ENCODE measurements around the gene FZR1. TPM values are rescaled to one million over a fixed set of nuclear protein-coding genes. Genes with fewer than 3 reads are reported as not detected.

The FZR1 gene
- polyA plus RNA-seq, 2 donors: 23.0 to 28.0 TPM

DNA sequence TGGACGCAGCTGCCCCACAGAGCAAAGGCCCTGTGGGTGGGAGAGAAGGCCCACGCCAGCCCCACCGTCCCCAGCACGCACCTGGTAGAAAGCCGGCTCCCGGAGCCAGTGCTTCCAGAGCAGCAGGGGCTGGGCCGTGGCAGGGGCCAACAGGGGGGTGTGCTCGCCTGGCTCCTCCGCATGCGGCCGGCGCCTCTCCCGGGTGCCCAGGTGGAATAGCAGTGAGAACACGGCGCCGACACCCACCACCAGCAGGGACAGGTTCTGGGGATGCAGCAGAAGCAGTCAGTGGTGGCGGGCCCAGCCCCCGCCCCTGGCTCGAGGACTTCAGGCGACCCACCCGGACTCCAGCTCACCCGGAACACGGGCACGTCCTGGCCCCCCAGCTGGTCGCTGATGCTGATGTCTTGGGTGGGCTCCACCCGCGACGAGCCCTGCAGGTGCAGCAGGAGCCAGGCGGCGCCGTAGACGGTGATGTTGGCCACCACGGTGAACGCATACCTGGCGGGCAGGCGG, 41.7 kb downstream of the FZR1 start:
- H3K27ac ChIP-seq (ENCODE audit: low read depth in 2 of 2, low read length in 1 of 2): no peak overlapping the region
- 80 to 81% methylated on average over 36 of the region's 36 CpGs for whole genome bisulfite sequencing, 2 donors
- peaks cover 0 to 23% of the 10 kb centered on the region in 2 donors for H3K36me3 ChIP-seq (ENCODE audit: control insufficient read depth in 2 of 2, insufficient read depth in 2 of 2, low read length in 1 of 2)
- peaks cover 0 to 2% of the 10 kb centered on the region in 2 donors for H3K9me3 ChIP-seq (ENCODE audit: control insufficient read depth in 2 of 2, insufficient read depth in 1 of 2, low read depth in 1 of 2, low read length in 1 of 2)
- H3K27me3 ChIP-seq (ENCODE audit: control insufficient read depth in 1 of 2, insufficient read depth in 2 of 2, low read length in 2 of 2): no peaks in the 10 kb centered on the region
- H3K4me1 ChIP-seq (ENCODE audit: control insufficient read depth in 2 of 2, insufficient read depth in 2 of 2, low read length in 1 of 2): peaks cover 0 to 4% of the 10 kb centered on the region in 2 donors
- H3K4me3 ChIP-seq (ENCODE audit: low read depth in 1 of 2, low read length in 2 of 2): no peak overlapping the region

DNA sequence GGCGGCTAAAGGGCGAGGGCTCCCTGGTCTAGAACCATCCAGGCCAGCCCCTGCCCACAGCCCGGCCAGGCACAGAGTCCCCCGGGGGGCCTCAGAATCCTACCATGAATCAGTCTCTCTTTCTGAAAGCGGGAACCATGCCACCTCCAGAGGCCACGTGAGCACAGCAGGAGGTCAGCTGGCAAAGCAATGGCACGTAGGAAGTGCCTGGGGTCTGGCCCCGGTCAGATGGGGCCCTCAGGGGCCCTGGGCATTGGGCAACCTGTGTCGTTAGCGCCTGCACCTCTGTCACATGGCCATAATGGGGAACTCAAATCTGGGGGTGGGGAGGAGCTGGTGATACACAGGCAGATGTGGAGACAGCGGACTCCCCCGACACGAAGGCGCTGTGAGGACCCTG, 42.5 kb downstream of the FZR1 start:
- Histone ChIP-seq H3K27ac (ENCODE audit: low read depth in 2 of 2, low read length in 1 of 2) (no peak overlapping the region), H3K27me3 (ENCODE audit: control insufficient read depth in 1 of 2, insufficient read depth in 2 of 2, low read length in 2 of 2) (no peaks in the 10 kb centered on the region), H3K9me3 (ENCODE audit: control insufficient read depth in 2 of 2, insufficient read depth in 1 of 2, low read depth in 1 of 2, low read length in 1 of 2) (peaks cover 0 to 2% of the 10 kb centered on the region in 2 donors), H3K4me3 (ENCODE audit: low read depth in 1 of 2, low read length in 2 of 2) (no peak overlapping the region), H3K4me1 (ENCODE audit: control insufficient read depth in 2 of 2, insufficient read depth in 2 of 2, low read length in 1 of 2) (peaks cover 0 to 2% of the 10 kb centered on the region in 2 donors), H3K36me3 (ENCODE audit: control insufficient read depth in 2 of 2, insufficient read depth in 2 of 2, low read length in 1 of 2) (peaks cover 0 to 23% of the 10 kb centered on the region in 2 donors)
- WGBS, 2 donors: 81 to 82% methylated on average over 14 of the region's 14 CpGs

DNA sequence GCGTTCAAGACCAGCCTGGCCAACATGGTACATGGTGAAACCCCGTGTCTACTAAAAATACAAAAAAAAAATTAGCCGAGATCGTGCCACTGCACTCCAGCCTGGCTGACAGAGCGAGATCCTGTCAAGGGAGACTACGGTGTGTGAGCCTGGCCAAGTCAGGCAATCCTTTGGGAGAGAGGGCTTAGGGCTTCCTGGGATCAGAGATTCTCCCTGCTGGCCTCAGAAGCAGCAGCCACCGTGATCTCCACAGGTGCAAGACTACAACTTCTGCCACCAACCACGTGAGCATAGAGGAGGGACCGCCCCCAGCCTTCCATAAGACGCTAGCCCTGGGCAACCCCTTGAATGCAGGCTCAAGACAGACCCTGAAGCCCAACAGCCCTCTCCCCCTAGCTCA, 43.7 kb downstream of the FZR1 start:
- 87% methylated on average over 10 of the region's 10 CpGs for WGBS, 2 donors
- H3K36me3 ChIP-seq (ENCODE audit: control insufficient read depth in 2 of 2, insufficient read depth in 2 of 2, low read length in 1 of 2): peaks cover 0 to 17% of the 10 kb centered on the region in 2 donors
- peaks cover 0 to 2% of the 10 kb centered on the region in 2 donors for H3K9me3 ChIP-seq (ENCODE audit: control insufficient read depth in 2 of 2, insufficient read depth in 1 of 2, low read depth in 1 of 2, low read length in 1 of 2)
- H3K4me1 ChIP-seq (ENCODE audit: control insufficient read depth in 2 of 2, insufficient read depth in 2 of 2, low read length in 1 of 2): peaks cover 0 to 1% of the 10 kb centered on the region in 2 donors
- H3K27me3 ChIP-seq (ENCODE audit: control insufficient read depth in 1 of 2, insufficient read depth in 2 of 2, low read length in 2 of 2): no peaks in the 10 kb centered on the region
- no peak overlapping the region for H3K27ac ChIP-seq (ENCODE audit: low read depth in 2 of 2, low read length in 1 of 2)
- H3K4me3 ChIP-seq (ENCODE audit: low read depth in 1 of 2, low read length in 2 of 2): no peak overlapping the region

DNA sequence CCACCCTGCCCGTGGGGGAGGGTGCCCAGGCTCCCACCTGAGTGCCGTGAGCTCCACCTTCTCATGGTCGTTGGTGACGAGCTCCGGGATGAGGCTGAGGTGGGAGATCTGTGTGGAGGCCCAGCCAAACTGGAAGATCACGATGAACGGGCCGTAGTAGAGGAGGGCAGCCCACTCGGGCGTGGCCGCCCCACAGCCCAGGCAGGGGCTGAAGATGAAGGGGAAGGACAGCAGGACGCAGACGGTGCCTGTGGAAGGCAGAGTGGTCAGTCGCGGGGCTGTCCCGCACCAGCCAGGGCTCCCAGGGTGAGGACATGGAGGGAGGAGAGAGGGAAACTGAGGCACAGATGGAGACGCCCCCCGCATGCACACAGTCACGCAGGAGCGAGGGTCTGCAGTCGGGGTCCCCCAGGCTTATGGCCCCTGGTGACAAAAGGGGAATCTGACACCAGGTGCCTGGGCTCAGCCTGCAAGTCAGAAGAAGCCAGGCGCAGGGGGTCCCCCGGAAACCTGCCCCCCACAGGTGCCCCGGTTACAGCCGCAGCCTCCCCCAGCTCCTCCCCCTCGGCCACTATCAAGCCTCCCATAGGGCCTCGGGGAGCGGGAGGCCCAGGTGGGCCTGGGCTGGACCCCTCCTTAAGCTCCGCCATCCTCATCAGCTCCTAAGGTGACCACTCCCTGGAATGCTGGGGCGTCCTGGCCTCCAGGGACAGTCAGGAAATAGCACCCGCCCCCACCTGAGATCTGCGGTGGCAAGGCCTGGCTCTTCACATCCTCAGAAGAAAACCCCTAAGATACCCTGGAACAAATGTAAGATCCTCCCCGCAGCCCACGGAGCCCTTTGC, 45.1 kb downstream of the FZR1 start:
- H3K27ac ChIP-seq (ENCODE audit: low read depth in 2 of 2, low read length in 1 of 2): no peak overlapping the region

GRCh38 chr19:3551792-3552095, 45.6 kb downstream of the FZR1 start:
- 71 to 83% methylated on average over 9 of the region's 9 CpGs for WGBS, 2 donors
- H3K27ac ChIP-seq (ENCODE audit: low read depth in 2 of 2, low read length in 1 of 2): no peak overlapping the region
- peaks cover 3 to 12% of the 10 kb centered on the region in 2 donors for H3K4me1 ChIP-seq (ENCODE audit: control insufficient read depth in 2 of 2, insufficient read depth in 2 of 2, low read length in 1 of 2)
- H3K4me3 ChIP-seq (ENCODE audit: low read depth in 1 of 2, low read length in 2 of 2): no peak overlapping the region
- H3K27me3 ChIP-seq (ENCODE audit: control insufficient read depth in 1 of 2, insufficient read depth in 2 of 2, low read length in 2 of 2): no peaks in the 10 kb centered on the region
- no peaks in the 10 kb centered on the region for H3K9me3 ChIP-seq (ENCODE audit: control insufficient read depth in 2 of 2, insufficient read depth in 1 of 2, low read depth in 1 of 2, low read length in 1 of 2)
- H3K36me3 ChIP-seq (ENCODE audit: control insufficient read depth in 2 of 2, insufficient read depth in 2 of 2, low read length in 1 of 2): peaks cover 0 to 9% of the 10 kb centered on the region in 2 donors

More for the DNA sequence above, 45.1 kb downstream of the FZR1 start:
- WGBS, 2 donors: 91 to 93% methylated on average over 33 to 34 of the region's 34 CpGs
- H3K9me3 ChIP-seq (ENCODE audit: control insufficient read depth in 2 of 2, insufficient read depth in 1 of 2, low read depth in 1 of 2, low read length in 1 of 2): no peaks in the 10 kb centered on the region
- no peak overlapping the region for H3K4me3 ChIP-seq (ENCODE audit: low read depth in 1 of 2, low read length in 2 of 2)
- H3K27me3 ChIP-seq (ENCODE audit: control insufficient read depth in 1 of 2, insufficient read depth in 2 of 2, low read length in 2 of 2): no peaks in the 10 kb centered on the region
- H3K4me1 ChIP-seq (ENCODE audit: control insufficient read depth in 2 of 2, insufficient read depth in 2 of 2, low read length in 1 of 2): peaks cover 3 to 6% of the 10 kb centered on the region in 2 donors
- H3K36me3 ChIP-seq (ENCODE audit: control insufficient read depth in 2 of 2, insufficient read depth in 2 of 2, low read length in 1 of 2): peaks cover 0 to 13% of the 10 kb centered on the region in 2 donors

DNA sequence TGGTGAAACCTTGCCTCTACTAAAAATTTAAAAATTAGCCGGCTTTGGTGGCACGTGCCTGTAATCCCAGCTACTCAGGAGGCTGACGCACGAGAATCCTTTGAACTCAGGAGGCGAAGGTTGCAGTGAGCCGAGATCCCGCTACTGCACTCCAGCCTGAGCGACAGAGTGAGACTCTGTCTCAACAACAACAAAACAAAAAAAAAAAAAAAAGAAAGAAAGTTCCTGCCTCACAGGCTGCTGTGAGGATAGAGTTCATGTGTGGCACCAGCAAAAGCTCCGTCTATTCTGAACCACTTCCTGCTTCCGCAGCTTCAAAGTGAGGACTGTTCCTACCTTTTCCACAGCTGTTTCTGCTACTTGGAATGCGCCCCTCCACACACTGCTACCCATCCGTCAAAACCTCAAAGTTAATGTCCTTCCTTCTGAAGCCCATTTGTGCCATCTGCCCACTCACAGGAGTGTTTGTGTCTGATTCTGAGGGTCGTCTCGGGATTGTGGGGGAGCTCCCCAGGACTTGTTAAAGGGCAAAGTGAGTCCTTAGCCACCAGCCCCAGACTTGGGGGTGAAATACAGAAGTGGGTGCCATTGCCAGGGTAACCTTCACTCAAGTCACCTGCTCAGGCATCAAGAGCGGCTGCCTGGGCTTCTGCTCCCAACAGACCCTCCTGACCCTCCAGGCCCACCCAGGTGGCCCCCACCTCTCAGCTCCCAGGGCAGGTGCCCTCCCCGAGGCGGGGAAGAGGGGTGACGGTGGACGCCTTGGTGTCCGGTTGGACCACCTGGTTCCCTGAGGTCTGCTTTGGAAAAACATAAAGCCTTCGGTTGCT, 48.4 kb downstream of the FZR1 start:
- Histone ChIP-seq H3K36me3 (ENCODE audit: control insufficient read depth in 2 of 2, insufficient read depth in 2 of 2, low read length in 1 of 2) (no peaks in the 10 kb centered on the region), H3K27me3 (ENCODE audit: control insufficient read depth in 1 of 2, insufficient read depth in 2 of 2, low read length in 2 of 2) (no peaks in the 10 kb centered on the region), H3K4me1 (ENCODE audit: control insufficient read depth in 2 of 2, insufficient read depth in 2 of 2, low read length in 1 of 2) (peaks cover 3 to 13% of the 10 kb centered on the region in 2 donors), H3K27ac (ENCODE audit: low read depth in 2 of 2, low read length in 1 of 2) (peak overlapping the region; percentile 12 to 34), H3K9me3 (ENCODE audit: control insufficient read depth in 2 of 2, insufficient read depth in 1 of 2, low read depth in 1 of 2, low read length in 1 of 2) (no peaks in the 10 kb centered on the region), H3K4me3 (ENCODE audit: low read depth in 1 of 2, low read length in 2 of 2) (no peak overlapping the region)
- WGBS, 2 donors: 70 to 76% methylated on average over 21 of the region's 21 CpGs

DNA sequence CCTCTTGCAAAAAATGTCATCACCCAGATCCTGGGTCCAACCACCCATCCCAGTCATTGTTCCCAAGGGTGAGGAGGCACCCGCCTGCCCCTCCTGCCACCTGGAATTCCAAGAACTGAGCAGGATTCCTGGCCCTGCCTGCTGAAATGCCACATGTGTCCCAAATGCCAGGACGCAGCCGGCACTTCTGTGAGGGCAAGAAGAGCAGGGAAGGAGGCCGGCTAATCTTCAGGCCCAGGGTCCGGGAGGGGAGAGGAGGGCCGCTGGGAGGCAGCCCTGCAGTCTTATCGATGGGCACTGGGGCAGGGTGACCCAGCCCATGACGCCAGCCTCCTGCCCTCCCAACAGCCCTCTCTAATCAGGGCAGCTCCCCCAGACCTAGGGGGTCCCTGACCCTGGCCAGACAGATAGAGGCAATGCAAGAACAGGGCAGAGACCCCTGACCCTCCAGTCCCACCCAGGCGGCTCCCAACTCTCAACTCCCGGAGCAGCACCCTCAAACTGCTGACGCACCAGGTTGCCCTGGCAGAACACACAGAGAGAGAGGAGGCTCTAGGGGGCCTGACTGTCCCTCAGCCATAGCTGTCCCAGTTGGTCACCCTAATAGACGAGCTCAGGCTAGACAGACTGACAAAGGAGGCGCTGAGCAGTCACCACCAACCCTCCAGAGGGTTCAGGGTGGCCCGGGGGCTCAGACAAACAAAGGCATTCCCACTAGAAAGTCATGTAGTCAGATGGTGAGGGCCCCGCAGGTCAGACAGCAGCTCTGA, 49.7 kb downstream of the FZR1 start:
- WGBS, 2 donors: 74 to 75% methylated on average over 15 of the region's 15 CpGs
- Histone ChIP-seq H3K4me1 (ENCODE audit: control insufficient read depth in 2 of 2, insufficient read depth in 2 of 2, low read length in 1 of 2) (peaks cover 3 to 13% of the 10 kb centered on the region in 2 donors), H3K9me3 (ENCODE audit: control insufficient read depth in 2 of 2, insufficient read depth in 1 of 2, low read depth in 1 of 2, low read length in 1 of 2) (no peaks in the 10 kb centered on the region), H3K36me3 (ENCODE audit: control insufficient read depth in 2 of 2, insufficient read depth in 2 of 2, low read length in 1 of 2) (no peaks in the 10 kb centered on the region), H3K27me3 (ENCODE audit: control insufficient read depth in 1 of 2, insufficient read depth in 2 of 2, low read length in 2 of 2) (no peaks in the 10 kb centered on the region), H3K27ac (ENCODE audit: low read depth in 2 of 2, low read length in 1 of 2) (no peak overlapping the region), H3K4me3 (ENCODE audit: low read depth in 1 of 2, low read length in 2 of 2) (peak overlapping the region; percentile 83 to 95)

GRCh38 chr19:3556423-3556977, 50.4 kb downstream of the FZR1 start:
- H3K4me1 ChIP-seq (ENCODE audit: control insufficient read depth in 2 of 2, insufficient read depth in 2 of 2, low read length in 1 of 2): peaks cover 3 to 13% of the 10 kb centered on the region in 2 donors
- WGBS, 2 donors: 23 to 24% methylated on average over 9 of the region's 9 CpGs

More at GRCh38 chr19:3556423-3556977, 50.4 kb downstream of the FZR1 start:
- no peaks in the 10 kb centered on the region for H3K9me3 ChIP-seq (ENCODE audit: control insufficient read depth in 2 of 2, insufficient read depth in 1 of 2, low read depth in 1 of 2, low read length in 1 of 2)
- H3K27me3 ChIP-seq (ENCODE audit: control insufficient read depth in 1 of 2, insufficient read depth in 2 of 2, low read length in 2 of 2): no peaks in the 10 kb centered on the region
- H3K36me3 ChIP-seq (ENCODE audit: control insufficient read depth in 2 of 2, insufficient read depth in 2 of 2, low read length in 1 of 2): no peaks in the 10 kb centered on the region
- H3K27ac ChIP-seq (ENCODE audit: low read depth in 2 of 2, low read length in 1 of 2): peak overlapping the region in 1 of 2 donors; percentile 28
- H3K4me3 ChIP-seq (ENCODE audit: low read depth in 1 of 2, low read length in 2 of 2): peak overlapping the region; percentile 83 to 95
